Keratinocyte (primary cell): ENCODE measurements around the gene RAB5IF. TPM values are rescaled to one million over a fixed set of nuclear protein-coding genes. Genes with fewer than 3 reads are reported as not detected.

Experiments used
- DNase-seq: peaks from one replicate; pipeline ENCODE4 v3.0.0-alpha.2; 2011; ENCODE audit warnings: low read depth, missing footprints, low spot score
- FAIRE-seq: peaks from 2 replicates; lab custom pipeline; 2011; peaks lifted over from hg19 to GRCh38; lab: Jason Lieb, UNC
- H2AFZ ChIP-seq: 2 replicates; pipeline ENCODE4 v1.6.0; 2012; ENCODE audit warnings: low read length, control low read depth, inconsistent platforms; ENCODE audit not compliant: control insufficient read depth
- H3K27ac ChIP-seq: 2 replicates; pipeline ENCODE4 v1.5.1; 2011; ENCODE audit warnings: low read length; ENCODE audit not compliant: control insufficient read depth, insufficient read depth
- H3K27me3 ChIP-seq: 3 replicates; pipeline ENCODE4 v1.6.0; 2011; ENCODE audit warnings: low read length; ENCODE audit not compliant: control insufficient read depth, insufficient read depth; ENCODE audit errors: extremely low read depth
- H3K36me3 ChIP-seq, 2 experiments: 2 replicates in 1 of 2; 3 replicates in 1 of 2; pipeline ENCODE4 v1.5.1; 2011; ENCODE audit warnings: low read length in 2 of 2, mild to moderate bottlenecking in 1 of 2; ENCODE audit not compliant: control insufficient read depth in 2 of 2, insufficient read depth in 2 of 2; ENCODE audit errors: extremely low read depth in 1 of 2
- H3K4me1 ChIP-seq: 3 replicates; pipeline ENCODE4 v1.5.1; 2011; ENCODE audit warnings: low read length; ENCODE audit not compliant: control insufficient read depth, insufficient read depth; ENCODE audit errors: extremely low read depth
- H3K4me2 ChIP-seq: 3 replicates; pipeline ENCODE4 v1.6.0; 2011; ENCODE audit warnings: low read depth, low read length; ENCODE audit not compliant: control insufficient read depth, insufficient read depth; ENCODE audit errors: extremely low read depth
- H3K4me3 ChIP-seq, 3 experiments: fragments of 200-600 bp in 1 of 3; sonication (generic) in 1 of 3; 2 replicates in 2 of 3; 3 replicates in 1 of 3; pipeline ENCODE4 v1.5.1; 2011 to 2016; ENCODE audit warnings: low read length in 3 of 3, mild to moderate bottlenecking in 3 of 3, control low read depth in 2 of 3, inconsistent platforms in 1 of 3, low read depth in 1 of 3, mixed read lengths in 1 of 3, mixed run types in 1 of 3, moderate library complexity in 1 of 3; ENCODE audit not compliant: control insufficient read depth in 2 of 3, insufficient read depth in 2 of 3; ENCODE audit errors: extremely low read depth in 1 of 3
- H3K79me2 ChIP-seq: 2 replicates; pipeline ENCODE4 v1.6.0; 2012; ENCODE audit warnings: low read length; ENCODE audit not compliant: control insufficient read depth, insufficient read depth
- H3K9ac ChIP-seq: 3 replicates; pipeline ENCODE4 v1.6.0; 2011; ENCODE audit warnings: low read length; ENCODE audit not compliant: control insufficient read depth, insufficient read depth; ENCODE audit errors: extremely low read depth
- H3K9me1 ChIP-seq: 3 replicates; pipeline ENCODE4 v1.6.0; 2011; ENCODE audit warnings: low read length; ENCODE audit not compliant: control insufficient read depth, insufficient read depth; ENCODE audit errors: extremely low read depth
- H3K9me3 ChIP-seq: 2 replicates; pipeline ENCODE4 v1.5.1; 2012; ENCODE audit warnings: low read depth, low read length; ENCODE audit not compliant: control insufficient read depth
- H4K20me1 ChIP-seq: 3 replicates; pipeline ENCODE4 v1.6.0; 2011; ENCODE audit warnings: low read length; ENCODE audit not compliant: control insufficient read depth, insufficient read depth; ENCODE audit errors: extremely low read depth
- EZH2 ChIP-seq: IDR thresholded peaks from one replicate; pipeline ENCODE4 v1.6.1; 2012; ENCODE audit warnings: inconsistent platforms, mild to moderate bottlenecking, low read length, moderate library complexity
- dilution Hi-C: fragments of 300-500 bp; cut with MboI; formaldehyde crosslinking; loops from one replicate; pipeline ENCODE4 v1.7.0; 2020; ENCODE audit warnings: low sequenced_read_pairs; ENCODE audit not compliant: extremely low pct_ligation_motif_present
- polyA plus RNA-seq, 5 experiments: library from polyadenylated mRNA; depleted of rRNA in 3 of 5; stranded (reverse) in 3 of 5; stranded (forward) in 1 of 5; unstranded in 1 of 5; fragments of >200 nt; gene quantifications; 1 replicate in 1 of 5; 2 replicates in 3 of 5; 3 replicates in 1 of 5; pipeline versions ENCODE4 v1.2.1 to v1.2.3, GENCODE V29; 2011 to 2012; ENCODE audit warnings: missing spikeins in 2 of 5, low read depth in 1 of 5, low replicate concordance in 1 of 5
- TF ChIP-seq, protein P1 (sequence below), 3 experiments: IDR thresholded peaks in 1 of 3; conservative IDR thresholded peaks in 1 of 3; optimal IDR thresholded peaks in 1 of 3; 2 replicates in 2 of 3; 3 replicates in 1 of 3; pipeline versions ENCODE3 to v1.5.1; 2011; ENCODE audit warnings: low read length in 3 of 3, mild to moderate bottlenecking in 3 of 3, moderate library complexity in 2 of 3, control low read depth in 1 of 3, inconsistent platforms in 1 of 3; ENCODE audit not compliant: insufficient read depth in 2 of 3; ENCODE audit errors: extremely low read depth in 1 of 3

RAB5IF gene
- polyA plus RNA-seq, 1 donor (not counting 4 experiments of a cell fraction or from before 2014, with no cell fraction given), result 188 TPM

DNA sequence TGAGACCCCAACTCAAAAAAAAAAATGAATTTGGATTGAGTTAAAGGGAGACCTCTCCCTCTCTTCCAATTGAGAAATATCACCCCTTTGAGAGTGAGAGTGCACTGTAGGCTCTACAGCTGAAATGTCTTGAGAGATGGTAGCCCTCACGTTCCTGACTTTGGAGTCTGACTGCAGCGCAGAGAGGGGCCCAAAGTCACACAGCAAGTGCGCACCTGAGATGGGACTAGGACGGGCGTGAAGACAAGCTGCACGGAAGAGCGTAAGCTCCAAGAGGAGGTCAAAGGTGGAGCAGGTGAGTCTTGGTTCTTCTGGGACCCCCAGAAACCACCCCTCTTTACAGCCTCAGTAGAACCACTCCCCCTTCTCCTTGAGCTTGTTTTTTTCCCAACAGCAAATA, 39.8 kb downstream of the RAB5IF start:
- DNase-seq (no peak), FAIRE-seq (no peak)
- Histone ChIP-seq H3K4me2 (no peak overlapping the region), H3K4me1 (peaks cover 6% of the 10 kb centered on the region), H4K20me1 (no peaks in the 10 kb centered on the region), H3K27me3 (no peaks in the 10 kb centered on the region), H2AFZ (no peak overlapping the region), H3K79me2 (no peaks in the 10 kb centered on the region), H3K27ac (no peak overlapping the region), H3K36me3 (no peaks in the 10 kb centered on the region), H3K9me1 (no peaks in the 10 kb centered on the region), H3K9me3 (no peaks in the 10 kb centered on the region), H3K9ac (no peak overlapping the region), H3K4me3 (no peak overlapping the region)
- dilution Hi-C loops, result no loop called here
- TF ChIP-seq, protein P1, sequence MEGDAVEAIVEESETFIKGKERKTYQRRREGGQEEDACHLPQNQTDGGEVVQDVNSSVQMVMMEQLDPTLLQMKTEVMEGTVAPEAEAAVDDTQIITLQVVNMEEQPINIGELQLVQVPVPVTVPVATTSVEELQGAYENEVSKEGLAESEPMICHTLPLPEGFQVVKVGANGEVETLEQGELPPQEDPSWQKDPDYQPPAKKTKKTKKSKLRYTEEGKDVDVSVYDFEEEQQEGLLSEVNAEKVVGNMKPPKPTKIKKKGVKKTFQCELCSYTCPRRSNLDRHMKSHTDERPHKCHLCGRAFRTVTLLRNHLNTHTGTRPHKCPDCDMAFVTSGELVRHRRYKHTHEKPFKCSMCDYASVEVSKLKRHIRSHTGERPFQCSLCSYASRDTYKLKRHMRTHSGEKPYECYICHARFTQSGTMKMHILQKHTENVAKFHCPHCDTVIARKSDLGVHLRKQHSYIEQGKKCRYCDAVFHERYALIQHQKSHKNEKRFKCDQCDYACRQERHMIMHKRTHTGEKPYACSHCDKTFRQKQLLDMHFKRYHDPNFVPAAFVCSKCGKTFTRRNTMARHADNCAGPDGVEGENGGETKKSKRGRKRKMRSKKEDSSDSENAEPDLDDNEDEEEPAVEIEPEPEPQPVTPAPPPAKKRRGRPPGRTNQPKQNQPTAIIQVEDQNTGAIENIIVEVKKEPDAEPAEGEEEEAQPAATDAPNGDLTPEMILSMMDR (optimal IDR thresholded peaks at IDR 0.05 in 1 of 3, IDR thresholded peaks at IDR 0.05 in 1 of 3, conservative IDR thresholded peaks at IDR 0.05 in 1 of 3; ENCODE audit: extremely low read depth in 1 of 3, insufficient read depth in 2 of 3, low read length in 3 of 3), result no peak
- TF ChIP-seq EZH2, result no peak

DNA sequence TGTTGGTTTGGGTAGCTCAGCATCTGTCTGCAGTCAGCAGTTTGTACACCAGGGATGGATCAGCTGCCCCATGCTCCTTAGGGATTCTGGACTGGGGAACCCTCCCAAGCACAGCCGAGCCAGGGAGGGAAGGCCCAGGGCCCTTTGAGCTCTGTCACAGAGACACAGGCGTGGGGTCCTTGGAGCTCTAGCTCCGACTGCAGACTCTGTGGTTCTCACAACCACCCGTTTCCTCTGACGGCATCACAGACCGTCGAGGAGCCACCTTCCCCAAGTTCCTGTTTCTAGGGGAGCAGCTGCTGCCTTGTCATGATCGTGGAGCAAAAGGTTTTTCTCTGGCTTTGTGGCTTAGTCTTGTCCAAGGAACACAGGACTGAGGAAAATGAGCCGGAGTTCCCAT, 40.4 kb downstream of the RAB5IF start, which contains the start of gene SLA2:
SLA2 (minus strand) TSS at position 199 of the 400 bp plus-strand sequence. CDS start 4,861 bp downstream, outside the sequence.
- Histone ChIP-seq H3K36me3 (no peaks in the 10 kb centered on the region), H3K9ac (no peak within 1 kb of the TSS), H4K20me1 (no peaks in the 10 kb centered on the region), H3K4me1 (peaks cover 6% of the 10 kb centered on the region), H3K27me3 (no peaks in the 10 kb centered on the region), H3K79me2 (no peaks in the 10 kb centered on the region), H3K9me1 (no peaks in the 10 kb centered on the region), H2AFZ (no peak within 1 kb of the TSS), H3K9me3 (no peaks in the 10 kb centered on the region), H3K4me3 (no peak within 1 kb of the TSS), H3K4me2 (no peak within 1 kb of the TSS), H3K27ac (no peak within 1 kb of the TSS)
- TF ChIP-seq EZH2, result no peak
- TF ChIP-seq, protein P1 (optimal IDR thresholded peaks at IDR 0.05 in 1 of 3, IDR thresholded peaks at IDR 0.05 in 1 of 3, conservative IDR thresholded peaks at IDR 0.05 in 1 of 3; ENCODE audit: extremely low read depth in 1 of 3, insufficient read depth in 2 of 3, low read length in 3 of 3), result no peak
- DNase-seq (no peak), FAIRE-seq (no peak)
- dilution Hi-C loops, result no loop called here
